LoVo (cell line): ENCODE measurements around the gene PAGE2.
A peak's percentile ranks its signal among the peaks of the same experiment; 100 is the strongest.
"Not testable (repeated sequence)": the region's sequence is repeated elsewhere in the genome, so short reads cannot be mapped to it uniquely, and the experiment has no call there.

Experiments used
- DNase-seq: peaks from one replicate; pipeline ENCODE4 v3.0.0-alpha.2; 2016; ENCODE audit warnings: low spot score

The PAGE2 gene

GRCh38 chrX:55088795-55089489 lies at the start of gene PAGE2:
Gene PAGE2 (plus strand): TSS chrX:55089018. CDS start chrX:55090021, 1,003 bp downstream.
- no peak for DNase-seq

- no peak for DNase-seq
Measured at GRCh38 chrX:55039471-55039870, 49.3 kb upstream of the PAGE2 start.

DNA sequence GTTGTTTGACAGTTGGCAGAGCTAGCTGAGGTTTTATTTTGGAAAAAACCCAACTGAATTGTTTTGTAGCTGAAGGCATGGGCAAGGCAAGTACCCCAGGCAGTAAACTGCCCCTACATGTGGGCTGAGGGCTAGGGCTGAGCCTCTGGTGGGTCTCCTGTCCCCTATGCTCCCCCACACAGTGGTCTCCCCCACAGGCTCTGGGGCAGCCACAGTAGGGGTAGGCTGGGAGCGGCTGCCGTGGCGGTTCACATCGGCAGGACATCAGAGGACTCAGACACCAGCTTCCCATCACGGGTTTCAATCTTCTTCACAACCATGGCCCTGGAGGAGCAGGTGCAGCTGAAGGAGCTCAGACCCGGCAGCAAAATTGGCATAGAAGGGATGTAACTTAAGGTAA lies 47.3 kb upstream of the PAGE2 start:
- DNase-seq = no peak

DNA sequence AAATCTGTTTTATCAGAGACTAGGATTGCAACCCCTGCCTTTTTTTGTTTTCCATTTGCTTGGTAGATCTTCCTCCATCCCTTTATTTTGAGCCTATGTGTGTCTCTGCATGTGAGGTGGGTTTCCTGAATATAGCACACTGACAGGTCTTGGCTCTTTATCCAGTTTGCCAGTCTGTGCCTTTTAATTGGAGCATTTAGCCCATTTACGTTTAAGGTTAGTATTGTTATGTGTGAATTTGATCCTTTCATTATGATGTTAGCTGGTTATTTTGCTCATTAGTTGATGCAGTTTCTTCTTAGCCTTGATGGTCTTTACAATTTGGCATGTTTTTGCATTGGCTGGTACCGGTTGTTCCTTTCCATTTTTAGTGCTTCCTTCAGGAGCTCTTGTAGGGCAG lies 38.2 kb upstream of the PAGE2 start:
- not testable (repeated sequence) for DNase-seq

DNA sequence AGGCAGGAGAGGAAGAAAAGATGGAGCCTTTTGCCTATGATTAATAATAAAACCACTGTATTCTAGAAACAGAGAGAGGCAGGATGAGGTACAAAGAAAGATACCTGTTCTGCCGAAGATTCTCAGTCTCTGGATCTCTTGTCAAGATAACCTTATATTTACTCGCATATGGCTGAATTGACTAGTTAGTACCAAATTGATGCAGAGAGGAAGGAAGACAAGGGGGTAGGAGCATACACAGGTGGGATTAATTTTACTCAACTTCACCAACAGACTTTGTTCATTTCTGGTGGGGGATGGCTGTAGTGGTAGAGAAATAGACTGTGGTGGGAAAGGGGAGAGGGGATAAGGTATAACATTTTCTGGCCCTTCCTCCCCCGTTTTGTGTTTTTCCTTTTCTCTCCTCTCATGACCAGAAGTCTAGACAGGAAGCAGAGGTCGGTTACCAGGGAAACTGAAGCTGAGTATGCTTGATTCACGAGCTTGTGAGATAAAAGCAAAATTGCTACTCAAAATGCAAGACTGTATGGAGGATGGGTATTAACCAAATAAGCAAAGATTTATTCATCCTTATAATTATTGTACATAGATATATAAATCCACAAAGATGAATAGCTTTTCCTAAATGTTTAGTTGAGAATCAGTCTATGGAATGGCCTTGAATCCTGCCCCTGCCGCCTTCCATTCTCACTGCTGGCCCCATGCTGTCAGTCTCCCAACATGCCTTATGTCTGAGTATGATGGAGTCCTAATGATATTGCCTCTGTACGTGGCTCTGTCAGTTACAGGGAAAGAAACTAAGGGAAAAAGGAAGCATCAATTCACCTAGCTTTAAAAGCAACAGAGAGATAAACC lies 31.8 kb upstream of the PAGE2 start:
- no peak for DNase-seq

GRCh38 chrX:55057675-55058249 lies 31.1 kb upstream of the PAGE2 start:
- peak; percentile 22 for DNase-seq

DNA sequence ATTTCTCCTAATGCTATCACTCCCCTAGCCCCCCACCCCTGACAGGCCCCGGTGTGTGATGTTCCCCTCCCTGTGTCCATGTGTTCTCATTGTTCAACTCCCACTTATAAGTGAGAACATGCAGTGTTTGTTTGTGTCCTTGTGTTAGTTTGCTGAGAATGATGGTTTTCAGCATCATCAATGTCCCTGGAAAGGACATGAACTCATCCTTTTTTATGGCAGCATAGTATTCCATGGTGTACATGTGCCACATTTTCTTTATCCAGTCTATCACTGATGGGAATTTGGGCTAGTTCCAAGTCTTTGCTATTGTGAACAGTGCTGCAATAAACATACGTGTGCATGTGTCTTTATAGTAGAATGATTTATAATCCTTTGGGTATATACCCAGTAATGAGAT lies 21.6 kb upstream of the PAGE2 start:
- DNase-seq = not testable (repeated sequence)

DNA sequence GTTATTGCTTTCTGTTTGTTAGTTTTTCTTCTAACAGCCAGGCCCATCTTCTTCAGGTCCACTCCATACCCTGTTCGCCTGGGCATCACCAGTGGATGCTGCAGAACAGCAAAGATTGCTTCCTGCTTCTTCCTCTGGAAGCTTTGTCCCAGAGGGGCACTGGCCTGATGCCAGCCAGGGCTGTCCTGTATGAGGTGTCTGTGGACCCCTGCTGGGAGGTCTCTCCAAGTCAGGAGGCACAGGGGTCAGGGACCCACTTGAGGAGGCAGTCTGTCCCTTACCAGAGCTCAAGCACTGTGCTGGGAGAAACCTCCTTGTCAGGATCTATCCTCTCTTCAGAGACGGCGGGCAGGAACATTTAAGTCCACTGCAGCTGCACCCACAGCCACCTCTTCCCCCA lies 16.5 kb upstream of the PAGE2 start:
- no peak for DNase-seq

GRCh38 chrX:55074851-55075467 lies 13.9 kb upstream of the PAGE2 start, which contains the start of gene PAGE2B:
Gene PAGE2B (plus strand): TSS chrX:55075030. CDS start chrX:55076042, 1,012 bp downstream.
- DNase-seq = no peak

DNA sequence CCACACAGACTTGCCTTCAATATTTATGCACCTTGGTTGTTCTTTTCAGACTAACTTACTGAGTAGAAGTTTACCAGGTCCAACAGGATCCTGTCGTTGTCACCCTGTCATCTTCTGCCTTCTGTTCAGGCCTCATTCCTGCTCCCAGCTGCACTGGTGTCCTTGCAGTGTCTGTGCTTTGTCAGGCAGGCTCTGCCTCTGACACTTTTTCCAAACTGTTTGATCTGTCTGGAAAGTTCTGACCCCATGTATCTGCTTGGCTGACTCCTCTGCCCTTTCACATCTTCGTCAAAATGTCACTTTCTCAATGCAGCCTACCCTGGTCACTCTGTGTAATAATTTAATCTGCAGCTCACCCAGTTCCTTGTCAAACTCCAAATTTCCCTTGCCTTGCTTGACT lies 9.9 kb downstream of the PAGE2 start:
- DNase-seq = no peak

- DNase-seq = no peak
Measured at GRCh38 chrX:55099162-55099561, 10.3 kb downstream of the PAGE2 start.

DNA sequence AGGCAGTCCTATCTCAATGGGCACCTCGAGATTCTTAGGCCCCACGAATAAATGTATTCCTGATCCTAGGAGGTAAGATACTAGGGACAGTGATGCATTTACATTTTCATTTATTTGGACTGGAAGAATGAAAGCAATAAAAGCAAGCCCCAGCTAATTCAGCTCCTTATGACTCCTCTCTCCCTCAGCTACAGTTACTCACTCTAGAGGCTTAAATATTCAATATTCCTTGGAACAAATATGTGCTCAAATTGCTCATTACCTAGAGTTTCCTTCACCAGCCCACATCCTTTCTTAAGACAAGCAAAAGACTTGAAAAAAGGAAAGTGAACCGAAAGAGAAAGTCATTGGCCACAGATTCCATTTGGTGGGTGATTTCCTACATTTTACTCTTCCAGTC lies 13.9 kb downstream of the PAGE2 start:
- no peak for DNase-seq

GRCh38 chrX:55107262-55107661 lies 18.4 kb downstream of the PAGE2 start:
- no peak for DNase-seq

GRCh38 chrX:55107911-55108310 lies 19.1 kb downstream of the PAGE2 start:
- no peak for DNase-seq

GRCh38 chrX:55109306-55109705 lies 20.5 kb downstream of the PAGE2 start:
- no peak for DNase-seq

GRCh38 chrX:55111578-55112254 lies 22.9 kb downstream of the PAGE2 start:
- DNase-seq = no peak

DNA sequence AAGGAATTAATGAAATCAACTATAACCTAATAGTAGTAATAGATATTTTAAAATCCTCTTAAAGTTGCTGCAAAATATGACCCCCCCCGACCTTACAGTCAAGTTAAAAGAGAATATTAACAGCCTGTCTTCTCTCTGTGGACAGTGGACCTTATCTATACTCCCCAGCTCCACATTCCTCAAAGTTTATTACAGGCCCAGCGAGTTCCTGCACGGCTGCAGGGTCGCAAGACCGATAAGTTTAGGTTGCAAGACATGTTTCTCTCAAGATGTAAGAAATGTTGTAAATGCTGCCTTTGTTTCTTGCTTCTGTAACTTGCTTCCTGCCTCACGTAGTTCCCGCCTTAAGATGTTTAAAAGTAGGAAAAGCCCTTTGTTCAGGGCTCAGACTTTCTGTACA lies 27.8 kb downstream of the PAGE2 start:
- DNase-seq = not testable (repeated sequence)

DNA sequence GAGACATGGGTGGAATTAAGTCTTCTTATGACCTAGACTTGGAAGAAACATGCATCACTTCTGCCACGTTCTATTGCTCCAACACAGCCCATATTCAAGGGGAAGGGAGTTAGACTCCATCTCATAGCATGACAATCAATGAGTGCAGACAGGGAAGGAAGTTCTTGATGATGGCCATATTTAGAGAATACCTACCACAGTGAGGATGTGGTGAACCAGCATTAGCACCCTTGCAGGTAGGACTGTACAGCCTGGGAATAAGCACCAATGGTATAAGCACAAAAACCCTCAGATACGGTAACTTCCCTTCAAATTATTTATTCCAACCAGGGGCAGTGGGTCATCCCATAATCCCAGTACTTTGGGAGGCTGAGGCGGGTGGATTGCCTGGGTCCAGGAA lies 29.8 kb downstream of the PAGE2 start:
- no peak for DNase-seq

GRCh38 chrX:55119271-55119670 lies 30.5 kb downstream of the PAGE2 start:
- DNase-seq = no peak

DNA sequence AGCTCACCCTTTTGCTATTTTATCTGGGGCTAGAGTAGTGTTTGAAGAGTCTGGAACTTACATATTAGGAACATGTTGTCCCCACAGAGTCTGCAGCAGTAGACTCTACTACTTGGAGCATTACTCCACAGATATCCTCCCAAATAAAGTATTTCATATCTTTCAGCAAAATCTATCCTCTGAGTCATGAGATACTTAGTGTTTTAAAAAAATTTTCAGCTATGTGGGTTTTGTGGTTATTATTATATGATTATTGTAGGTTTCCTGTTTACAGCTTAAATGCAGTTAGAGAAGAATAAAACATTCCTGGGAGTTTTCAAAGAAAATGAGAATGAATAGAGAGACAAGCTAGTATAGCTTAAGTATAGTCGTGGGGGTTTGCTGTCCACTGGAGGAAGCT lies 30.9 kb downstream of the PAGE2 start:
- DNase-seq = no peak

DNA sequence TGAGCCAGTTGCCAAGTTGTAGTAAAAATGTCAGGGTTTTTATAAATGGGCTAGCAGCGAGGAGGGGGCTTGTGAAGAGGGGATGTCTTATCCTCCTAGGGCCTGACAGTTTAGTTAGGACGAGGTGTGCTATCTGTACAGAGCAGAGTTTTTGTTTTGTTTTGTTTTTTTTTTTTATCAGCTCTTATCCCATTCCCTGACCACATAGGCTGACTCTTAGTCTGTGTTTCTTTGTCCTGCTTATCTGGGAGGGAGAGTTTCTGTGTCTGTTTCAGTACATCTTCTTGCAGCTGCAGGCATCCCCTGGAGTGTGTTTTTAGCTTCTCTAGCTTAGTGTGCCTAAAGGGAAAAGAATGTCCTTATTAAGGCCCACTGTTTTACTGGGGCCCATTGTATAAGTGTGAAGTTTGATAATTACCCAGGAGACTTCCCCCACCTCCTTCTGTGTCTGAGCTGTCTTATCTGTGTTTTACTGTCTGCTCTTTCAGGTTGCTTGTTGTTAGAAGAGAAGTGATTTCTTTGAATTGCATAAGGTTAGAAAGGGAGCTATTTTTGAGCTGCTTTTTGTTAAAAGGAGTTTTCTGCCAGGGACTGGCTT lies 32.0 kb downstream of the PAGE2 start:
- no peak for DNase-seq

DNA sequence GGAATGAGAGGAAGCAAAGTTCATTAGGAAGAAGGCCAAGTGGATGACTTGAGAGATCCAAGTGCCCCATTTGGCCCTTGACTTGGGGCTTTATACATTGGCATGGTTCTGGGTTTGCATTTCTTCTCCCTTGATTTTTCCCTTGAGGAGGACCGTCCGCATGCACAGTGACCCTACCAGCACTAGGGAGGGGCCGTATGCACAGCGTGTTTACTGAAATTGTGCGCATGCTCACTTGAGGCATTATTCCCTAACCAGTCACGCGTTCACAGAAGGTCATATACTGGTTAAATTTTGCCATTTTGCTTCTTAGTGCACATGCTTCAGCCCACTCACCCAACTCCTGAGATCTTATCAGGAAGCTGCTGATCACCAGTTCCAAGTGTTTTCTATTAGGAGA lies 35.1 kb downstream of the PAGE2 start:
- no peak for DNase-seq
